Kidney (tissue), 14 donors: Measurements from ENCODE around the gene AK5. TPM values are rescaled to one million over a fixed set of nuclear protein-coding genes. Genes with fewer than 3 reads are reported as not detected.
A peak's percentile ranks its signal among the peaks of the same experiment; 100 is the strongest.
"Not testable (repeated sequence)": the region's sequence is repeated elsewhere in the genome, so short reads cannot be mapped to it uniquely, and the experiment has no call there.

Experiments used
- DNase-seq, 5 donors: peaks; one replicate each; pipeline ENCODE4 v3.0.0-alpha.2; 2013 to 2020
- FAIRE-seq: peaks from 2 replicates; lab custom pipeline; 2012; peaks lifted over from hg19 to GRCh38; lab: Jason Lieb, UNC
- H3K27ac ChIP-seq, 2 donors: one replicate each; pipeline ENCODE4 v1.7.0; 2013; ENCODE audit warnings: low read depth in 2 of 2, low read length in 2 of 2, inconsistent platforms in 1 of 2
- H3K27me3 ChIP-seq: one replicate; pipeline ENCODE4 v1.7.1; 2013; ENCODE audit warnings: low read length, inconsistent platforms; ENCODE audit not compliant: control insufficient read depth, insufficient read depth
- H3K36me3 ChIP-seq, 3 donors: one replicate each; pipeline versions ENCODE4 v1.7.0 to v1.7.1; 2013; ENCODE audit warnings: low read length in 3 of 3, control low read depth in 1 of 3, inconsistent platforms in 1 of 3; ENCODE audit not compliant: insufficient read depth in 3 of 3, control insufficient read depth in 2 of 3
- H3K4me1 ChIP-seq, 3 donors: one replicate each; pipeline versions ENCODE4 v1.7.0 to v1.7.1; 2013; ENCODE audit warnings: low read length in 3 of 3, inconsistent platforms in 1 of 3, low read depth in 1 of 3; ENCODE audit not compliant: control insufficient read depth in 2 of 3, insufficient read depth in 2 of 3
- H3K4me3 ChIP-seq, 3 donors: one replicate each; pipeline versions ENCODE4 v1.7.0 to v1.8.1; 2013; ENCODE audit warnings: low read length in 3 of 3, control low read depth in 1 of 3, inconsistent platforms in 1 of 3
- H3K9ac ChIP-seq, 3 donors: one replicate each; pipeline versions ENCODE4 v1.7.0 to v1.7.1; 2013; ENCODE audit warnings: low read length in 3 of 3, control low read depth in 1 of 3, inconsistent platforms in 1 of 3
- H3K9me3 ChIP-seq, 3 donors: one replicate each; pipeline versions ENCODE4 v1.7.0 to v1.7.1; 2013; ENCODE audit warnings: low read length in 3 of 3, control low read depth in 1 of 3, inconsistent platforms in 1 of 3; ENCODE audit not compliant: control insufficient read depth in 2 of 3, insufficient read depth in 1 of 3
- CTCF ChIP-seq: IDR thresholded peaks from 3 replicates; pipeline ENCODE4 v1.5.1; 2012; ENCODE audit warnings: mild to moderate bottlenecking, moderate library complexity, borderline replicate concordance; ENCODE audit not compliant: insufficient read depth; ENCODE audit errors: extremely low read depth
- intact Hi-C: fragments of 100-400 bp; cut with DNase I; formaldehyde crosslinking; loops from one replicate; pipeline ENCODE4 v1.11.1; 2022
- polyA plus RNA-seq: library from polyadenylated mRNA; stranded (reverse); fragments of 350-450 nt; fragmentation: Illumina TruSeq; extraction: RNeasy Lipid Tissue Mini Kit (QIAGEN cat#74804); gene quantifications from one replicate; pipeline ENCODE4 v1.2.3, GENCODE V29; 2014; ENCODE audit warnings: low read depth, low replicate concordance; ENCODE audit not compliant: insufficient read depth
- total RNA-seq: library from RNA; stranded (reverse); fragmentation: NEBNext Ultra II Directional; extraction: Animal tissue kit (Norgen Biotek cat#: 25700); gene quantifications from one replicate; pipeline ENCODE4 v1.2.1, GENCODE V29; 2021
- donor health status: control.
- donor health status: control.
- donor health status: control.
- donor health status: control.
- donor health status: control.
- donor health status: DM: yes; HTN: yes; CAD: no.
- donor health status: Normal renal cell carcinoma (clear cell type).

AK5 gene
- total and polyA plus RNA-seq, 2 donors from 2014 or later: 1.7 to 2.5 TPM

DNA sequence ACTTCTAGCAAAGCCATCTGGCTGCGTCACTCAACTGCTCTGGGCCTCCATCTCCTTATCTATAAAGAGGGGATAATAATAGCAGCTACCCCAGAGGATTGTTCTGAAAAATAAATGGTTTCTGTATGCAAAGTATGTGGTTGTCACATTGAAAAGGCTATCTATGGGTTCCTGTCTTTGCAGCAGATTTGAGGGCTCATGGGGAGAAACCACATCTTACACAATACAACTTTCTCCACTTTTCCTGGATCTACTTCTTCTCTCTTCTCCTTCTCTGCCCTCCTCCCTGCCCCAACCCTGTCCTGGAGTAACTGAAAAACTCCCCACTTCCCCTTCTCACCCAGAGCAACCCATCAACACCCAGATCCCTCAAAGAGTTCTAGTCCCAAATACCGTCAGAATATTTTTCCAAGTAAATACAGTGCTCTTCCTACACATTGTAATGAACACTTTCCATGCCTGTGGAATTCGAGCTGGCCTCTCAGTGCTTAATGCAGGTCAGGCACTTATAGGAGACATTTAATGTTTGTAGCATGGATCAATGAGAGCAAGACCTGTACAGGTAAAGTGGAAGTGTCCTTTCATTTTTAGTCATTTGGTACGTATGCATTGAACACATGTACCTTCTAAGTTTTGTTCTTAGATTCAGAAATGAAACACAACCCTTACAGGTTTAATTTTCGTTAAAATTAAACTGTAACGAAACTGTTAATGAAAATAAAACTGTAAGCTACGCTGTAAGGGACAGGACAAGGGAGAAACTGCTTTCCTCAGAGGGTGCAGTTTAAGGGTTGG is 131.9 kb downstream of the AK5 start:
- Histone ChIP-seq H3K27ac (no peak overlapping the region), H3K36me3 (no peaks in the 10 kb centered on the region), H3K4me3 (peak overlapping the region in 1 of 3 donors; percentile 22), H3K9me3 (no peaks in the 10 kb centered on the region), H3K27me3 (no peaks in the 10 kb centered on the region), H3K9ac (no peak overlapping the region), H3K4me1 (no peaks in the 10 kb centered on the region)
- FAIRE-seq (no peak), DNase-seq (peak in 1 of 5 donors; percentile 4)
- no peak for TF ChIP-seq CTCF
- intact Hi-C loops: no loop called here

DNA sequence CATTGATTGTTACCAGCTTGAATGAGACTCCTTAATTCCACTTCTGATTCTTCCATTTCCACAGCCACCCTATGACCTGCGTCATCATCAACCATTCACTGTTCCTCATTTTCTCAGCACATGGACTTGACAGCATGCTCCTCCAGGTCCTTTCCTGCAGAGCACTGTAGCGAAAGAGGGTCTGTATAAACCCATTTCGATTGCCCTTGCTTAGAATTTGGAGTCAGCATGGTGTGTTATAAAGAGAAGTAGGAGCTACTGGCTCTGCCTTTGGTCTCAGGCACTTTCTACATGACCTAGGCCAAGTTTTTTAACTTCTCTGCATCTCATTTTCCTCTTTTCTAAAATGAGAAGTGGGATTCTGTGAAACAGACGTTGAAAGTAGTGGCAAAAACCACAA is 133.8 kb downstream of the AK5 start:
- no peaks in the 10 kb centered on the region for H3K36me3 ChIP-seq
- H3K9ac ChIP-seq: no peak overlapping the region
- intact Hi-C loops: no loop called here
- no peaks in the 10 kb centered on the region for H3K27me3 ChIP-seq
- TF ChIP-seq CTCF: no peak
- no peak overlapping the region for H3K4me3 ChIP-seq
- FAIRE-seq: no peak
- no peak for DNase-seq
- no peaks in the 10 kb centered on the region for H3K4me1 ChIP-seq
- H3K27ac ChIP-seq: no peak overlapping the region
- no peaks in the 10 kb centered on the region for H3K9me3 ChIP-seq

GRCh38 chr1:77416692-77417450 is 135.1 kb downstream of the AK5 start:
- no peak overlapping the region for H3K9ac ChIP-seq
- DNase-seq: peak in 2 of 5 donors; percentile 5 to 8
- H3K36me3 ChIP-seq: no peaks in the 10 kb centered on the region
- H3K27me3 ChIP-seq: no peaks in the 10 kb centered on the region
- intact Hi-C loops: no loop called here
- no peaks in the 10 kb centered on the region for H3K4me1 ChIP-seq
- FAIRE-seq: peak; percentile 23
- TF ChIP-seq CTCF: peak; percentile 37
- peak overlapping the region in 2 of 3 donors; percentile 50 to 64 for H3K4me3 ChIP-seq
- H3K27ac ChIP-seq: no peak overlapping the region
- H3K9me3 ChIP-seq: no peaks in the 10 kb centered on the region

- H3K36me3 ChIP-seq, H3K9me3 ChIP-seq, DNase-seq, intact Hi-C loops, H3K9ac ChIP-seq, H3K4me1 ChIP-seq, H3K27me3 ChIP-seq, H3K27ac ChIP-seq, H3K4me3 ChIP-seq, FAIRE-seq: not testable (repeated sequence)
Measured at GRCh38 chr1:77418055-77418454, 136.2 kb downstream of the AK5 start.
